Stimulated activated CD4-positive, alpha-beta T cell treated with anti-CD3 and anti-CD28 coated beads, Interleukin-12 subunit alpha, Interleukin-12 subunit beta, amount 100 ng/mL, for 4 hours (primary cell): ENCODE results near the gene BICD1.

Source experiments
- DNase-seq: peaks from one replicate; pipeline ENCODE4 v3.0.0-alpha.2; 2020

BICD1 gene

GRCh38 chr12:32104572-32105355, 1.9 kb upstream of the BICD1 start:
- no peak for DNase-seq

GRCh38 chr12:32105986-32106516, 596 bp upstream of the BICD1 start:
- DNase-seq: no peak

- DNase-seq: peak; percentile 35
These were observed 966 bp downstream of the BICD1 start for GRCh38 chr12:32107359-32108267.

GRCh38 chr12:32108787-32109186, 2.1 kb downstream of the BICD1 start:
- DNase-seq: no peak

GRCh38 chr12:32110417-32110816, 3.8 kb downstream of the BICD1 start:
- no peak for DNase-seq

- DNase-seq: no peak
These were observed 4.3 kb downstream of the BICD1 start for GRCh38 chr12:32110942-32111341.

- no peak for DNase-seq
These were observed 8.9 kb downstream of the BICD1 start for GRCh38 chr12:32115404-32116104.

- DNase-seq: no peak
These were observed 10.2 kb downstream of the BICD1 start for GRCh38 chr12:32116897-32117296.

- DNase-seq: no peak
These were observed 10.7 kb downstream of the BICD1 start for GRCh38 chr12:32117316-32117715.

- DNase-seq: no peak
These were observed 12.2 kb downstream of the BICD1 start for GRCh38 chr12:32118806-32119205.

GRCh38 chr12:32120419-32120818, 13.8 kb downstream of the BICD1 start:
- no peak for DNase-seq

- DNase-seq: no peak
These were observed 18.0 kb downstream of the BICD1 start for GRCh38 chr12:32124637-32125036.

- no peak for DNase-seq
These were observed 18.9 kb downstream of the BICD1 start for GRCh38 chr12:32125455-32126084.

- DNase-seq: no peak
These were observed 20.1 kb downstream of the BICD1 start for GRCh38 chr12:32126720-32127119.

- no peak for DNase-seq
These were observed 25.0 kb downstream of the BICD1 start for GRCh38 chr12:32131666-32132065.

GRCh38 chr12:32134101-32134888, 27.6 kb downstream of the BICD1 start:
- peak; percentile 22 for DNase-seq

GRCh38 chr12:32135967-32136366, 29.3 kb downstream of the BICD1 start:
- DNase-seq: no peak

- no peak for DNase-seq
These were observed 29.8 kb downstream of the BICD1 start for GRCh38 chr12:32136404-32136803.

GRCh38 chr12:32139064-32139421, 32.4 kb downstream of the BICD1 start:
- DNase-seq: no peak

- DNase-seq: no peak
These were observed 34.2 kb downstream of the BICD1 start for GRCh38 chr12:32140877-32141276.

- DNase-seq: no peak
These were observed 38.4 kb downstream of the BICD1 start for GRCh38 chr12:32145096-32145495.
